ENCODE measurements around the gene DAZAP1. TPM values are rescaled to one million over a fixed set of nuclear protein-coding genes. Genes with fewer than 3 reads are reported as not detected.
A peak's percentile ranks its signal among the peaks of the same experiment; 100 is the strongest.
"Not testable (repeated sequence)": the region's sequence is repeated elsewhere in the genome, so short reads cannot be mapped to it uniquely, and the experiment has no call there.

DAZAP1 gene
- total RNA-seq, 1 experiment from 2014 or later, result 246 TPM

DNA sequence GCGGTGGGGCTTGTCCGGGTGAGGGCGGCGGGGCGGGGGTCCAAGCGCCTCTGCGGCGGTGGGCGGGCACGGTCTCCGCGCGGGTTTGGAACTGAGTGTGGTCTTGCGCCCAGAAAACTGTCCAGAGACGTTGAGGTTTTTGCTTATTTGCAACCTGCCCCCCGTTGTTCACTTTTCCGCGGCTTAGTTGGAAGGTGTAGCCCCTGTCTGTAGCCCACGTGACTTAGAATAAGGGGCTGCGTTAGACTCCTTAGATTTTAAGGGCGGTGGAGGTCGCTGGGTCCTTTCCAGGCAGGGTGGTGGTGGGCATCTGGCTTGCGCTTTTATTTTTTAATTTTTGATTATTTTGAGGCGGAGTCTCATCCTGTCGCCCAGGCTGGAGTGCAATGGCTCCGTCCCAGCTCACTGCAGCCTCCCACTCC lies 31.6 kb downstream of the DAZAP1 start:
- TF ChIP-seq, protein P1, sequence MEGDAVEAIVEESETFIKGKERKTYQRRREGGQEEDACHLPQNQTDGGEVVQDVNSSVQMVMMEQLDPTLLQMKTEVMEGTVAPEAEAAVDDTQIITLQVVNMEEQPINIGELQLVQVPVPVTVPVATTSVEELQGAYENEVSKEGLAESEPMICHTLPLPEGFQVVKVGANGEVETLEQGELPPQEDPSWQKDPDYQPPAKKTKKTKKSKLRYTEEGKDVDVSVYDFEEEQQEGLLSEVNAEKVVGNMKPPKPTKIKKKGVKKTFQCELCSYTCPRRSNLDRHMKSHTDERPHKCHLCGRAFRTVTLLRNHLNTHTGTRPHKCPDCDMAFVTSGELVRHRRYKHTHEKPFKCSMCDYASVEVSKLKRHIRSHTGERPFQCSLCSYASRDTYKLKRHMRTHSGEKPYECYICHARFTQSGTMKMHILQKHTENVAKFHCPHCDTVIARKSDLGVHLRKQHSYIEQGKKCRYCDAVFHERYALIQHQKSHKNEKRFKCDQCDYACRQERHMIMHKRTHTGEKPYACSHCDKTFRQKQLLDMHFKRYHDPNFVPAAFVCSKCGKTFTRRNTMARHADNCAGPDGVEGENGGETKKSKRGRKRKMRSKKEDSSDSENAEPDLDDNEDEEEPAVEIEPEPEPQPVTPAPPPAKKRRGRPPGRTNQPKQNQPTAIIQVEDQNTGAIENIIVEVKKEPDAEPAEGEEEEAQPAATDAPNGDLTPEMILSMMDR (IDR thresholded peaks at IDR 0.05; ENCODE audit: unreplicated experiment), result no peak
- peak overlapping the region; percentile 98 for H3K4me3 Mint-ChIP-seq (ENCODE audit: unreplicated experiment)
- DNase-seq (ENCODE audit: unreplicated experiment), result no peak
- no peaks in the 10 kb centered on the region for H3K27me3 Mint-ChIP-seq (ENCODE audit: insufficient read depth, unreplicated experiment)
- CTCF ChIA-PET, result interaction anchor here (1.3 kb wide), 1 partner anchor 8 kb away, joined by 3 read pairs; no protein-coding TSS in a partner anchor
- peaks cover 6% of the 10 kb centered on the region for H3K4me1 Mint-ChIP-seq (ENCODE audit: insufficient read depth, unreplicated experiment)
- no TSS peak for BruUV-seq (replicated peaks)
- intact Hi-C loops (cut with micrococcal nuclease), result loop anchor here (1.0 to 2.0 kb wide), 2 partner anchors 74 to 160 kb away; partner anchors contain the start of gene ADAMTSL5
- peak overlapping the region; percentile 100 for H3K27ac Mint-ChIP-seq (ENCODE audit: low read depth, unreplicated experiment)
- POLR2A ChIA-PET, result interaction anchor here (0.9 to 1.7 kb wide), 5 partner anchors 15 to 55 kb away, joined by 3 to 4 read pairs (median 3); no protein-coding TSS in a partner anchor
- no peaks in the 10 kb centered on the region for H3K9me3 Mint-ChIP-seq (ENCODE audit: unreplicated experiment)
- H3K36me3 Mint-ChIP-seq (ENCODE audit: insufficient read depth, unreplicated experiment), result peaks cover 79% of the 10 kb centered on the region

DNA sequence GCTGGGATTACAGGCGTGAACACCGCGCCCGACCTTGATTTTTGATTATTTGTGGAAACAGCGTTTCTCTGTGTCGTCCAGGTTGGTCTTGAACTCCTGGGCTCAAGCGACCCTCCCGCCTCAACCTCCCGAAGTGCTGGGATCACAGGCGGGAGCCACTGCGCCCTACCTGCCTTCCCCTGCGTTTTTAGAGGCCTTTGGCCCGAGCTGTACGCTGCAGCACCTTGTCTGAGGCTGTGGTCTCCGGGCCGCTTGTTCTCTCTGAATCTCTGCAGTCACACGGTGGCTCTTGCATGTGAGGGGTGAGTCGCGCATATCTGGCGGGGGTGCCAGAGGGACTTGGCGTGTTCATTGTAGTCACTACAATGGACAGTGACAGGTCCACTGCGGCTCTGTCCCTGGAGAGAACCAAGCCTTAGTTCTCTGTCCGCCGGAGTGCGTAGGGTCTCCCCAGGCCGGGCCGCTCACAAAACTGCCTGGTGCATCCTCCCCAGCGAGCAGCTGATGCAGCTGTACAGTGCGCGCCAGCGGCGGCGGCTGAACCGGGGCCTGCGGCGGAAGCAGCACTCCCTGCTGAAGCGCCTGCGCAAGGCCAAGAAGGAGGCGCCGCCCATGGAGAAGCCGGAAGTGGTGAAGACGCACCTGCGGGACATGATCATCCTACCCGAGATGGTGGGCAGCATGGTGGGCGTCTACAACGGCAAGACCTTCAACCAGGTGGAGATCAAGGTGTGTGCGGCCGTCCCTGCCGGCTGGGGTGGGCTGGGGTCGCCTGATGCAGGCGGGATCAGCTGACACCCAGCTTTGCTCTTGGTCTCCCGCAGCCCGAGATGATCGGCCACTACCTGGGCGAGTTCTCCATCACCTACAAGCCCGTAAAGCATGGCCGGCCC lies 32.4 kb downstream of the DAZAP1 start:
- CTCF ChIA-PET, result interaction anchor here (0.6 to 1.3 kb wide), 3 partner anchors 7 to 16 kb away, joined by 3 read pairs; no protein-coding TSS in a partner anchor
- H3K4me1 Mint-ChIP-seq (ENCODE audit: insufficient read depth, unreplicated experiment); BruUV-seq (replicated peaks); H3K9me3 Mint-ChIP-seq (ENCODE audit: unreplicated experiment); DNase-seq (ENCODE audit: unreplicated experiment); H3K27me3 Mint-ChIP-seq (ENCODE audit: insufficient read depth, unreplicated experiment): not testable (repeated sequence)
- POLR2A ChIA-PET, result interaction anchor here (0.7 to 1.7 kb wide), 9 partner anchors 14 to 418 kb away, joined by 3 to 5 read pairs (median 3); partner anchors contain the start of genes CIRBP and FAM174C
- Mint-ChIP-seq H3K4me3 (ENCODE audit: unreplicated experiment) (peak overlapping the region; percentile 98), H3K36me3 (ENCODE audit: insufficient read depth, unreplicated experiment) (peaks cover 80% of the 10 kb centered on the region), H3K27ac (ENCODE audit: low read depth, unreplicated experiment) (peak overlapping the region; percentile 100)
- intact Hi-C loops (cut with micrococcal nuclease), result loop anchor here (2.0 kb wide), 1 partner anchor 161 kb away; no protein-coding TSS in a partner anchor

DNA sequence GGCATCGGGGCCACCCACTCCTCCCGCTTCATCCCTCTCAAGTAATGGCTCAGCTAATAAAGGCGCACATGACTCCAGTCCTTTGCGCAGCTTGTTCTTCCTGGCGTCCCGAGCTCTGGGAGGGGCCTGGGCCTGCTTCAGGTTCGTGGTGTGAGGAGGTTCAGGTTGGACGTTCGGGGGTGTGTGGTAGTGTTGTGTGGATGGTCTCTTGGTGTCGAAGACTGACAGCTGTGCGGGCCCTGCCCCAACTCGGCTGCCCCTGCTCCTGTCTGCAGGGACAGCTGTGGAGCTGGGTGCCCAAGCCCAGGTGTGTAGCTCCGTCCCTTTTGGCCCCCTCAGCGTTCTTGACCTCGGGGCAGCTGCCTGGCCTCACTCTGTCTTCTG lies 33.0 kb downstream of the DAZAP1 start:
- TF ChIP-seq, protein P1 (IDR thresholded peaks at IDR 0.05; ENCODE audit: unreplicated experiment), result no peak
- Mint-ChIP-seq H3K27me3 (ENCODE audit: insufficient read depth, unreplicated experiment) (no peaks in the 10 kb centered on the region), H3K9me3 (ENCODE audit: unreplicated experiment) (no peaks in the 10 kb centered on the region), H3K27ac (ENCODE audit: low read depth, unreplicated experiment) (peak overlapping the region; percentile 100), H3K4me3 (ENCODE audit: unreplicated experiment) (peak overlapping the region; percentile 98), H3K36me3 (ENCODE audit: insufficient read depth, unreplicated experiment) (peaks cover 76% of the 10 kb centered on the region), H3K4me1 (ENCODE audit: insufficient read depth, unreplicated experiment) (peaks cover 6% of the 10 kb centered on the region)
- CTCF ChIA-PET, result interaction anchor here (0.6 to 0.7 kb wide), 2 partner anchors 8 to 66 kb away, joined by 3 read pairs; no protein-coding TSS in a partner anchor
- DNase-seq (ENCODE audit: unreplicated experiment), result no peak
- BruUV-seq (replicated peaks), result no TSS peak
- POLR2A ChIA-PET, result interaction anchor here (1.1 to 1.5 kb wide), 4 partner anchors 26 to 171 kb away, joined by 3 to 5 read pairs (median 4); partner anchors contain the start of genes CIRBP and FAM174C
- intact Hi-C loops (cut with micrococcal nuclease), result no loop called here

DNA sequence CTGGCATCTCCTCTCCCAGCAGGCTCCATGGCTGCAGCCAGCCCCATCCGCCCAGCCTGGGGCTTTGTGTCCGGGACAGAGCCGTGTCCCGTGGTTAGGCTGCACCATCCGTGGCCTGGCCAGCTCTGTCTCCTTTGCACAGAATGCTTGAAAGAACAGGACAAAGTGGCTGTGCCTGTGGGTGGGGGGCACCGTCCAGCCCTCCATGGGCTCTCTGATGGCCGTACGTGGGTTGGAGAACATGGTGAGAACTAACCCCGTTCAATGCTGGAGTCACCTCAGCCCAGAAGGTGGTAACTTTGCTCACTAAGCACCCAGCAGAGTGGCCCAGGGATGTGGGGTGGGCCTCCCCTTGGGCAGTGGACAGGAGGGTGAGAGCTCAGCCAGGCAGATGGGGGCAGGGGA lies 33.6 kb downstream of the DAZAP1 start:
- Mint-ChIP-seq H3K4me3 (ENCODE audit: unreplicated experiment) (peak overlapping the region; percentile 98), H3K27me3 (ENCODE audit: insufficient read depth, unreplicated experiment) (no peaks in the 10 kb centered on the region), H3K4me1 (ENCODE audit: insufficient read depth, unreplicated experiment) (peaks cover 6% of the 10 kb centered on the region), H3K27ac (ENCODE audit: low read depth, unreplicated experiment) (peak overlapping the region; percentile 100), H3K9me3 (ENCODE audit: unreplicated experiment) (no peaks in the 10 kb centered on the region), H3K36me3 (ENCODE audit: insufficient read depth, unreplicated experiment) (peaks cover 70% of the 10 kb centered on the region)
- BruUV-seq (replicated peaks), result no TSS peak
- intact Hi-C loops (cut with micrococcal nuclease), result no loop called here
- TF ChIP-seq, protein P1 (IDR thresholded peaks at IDR 0.05; ENCODE audit: unreplicated experiment), result no peak
- POLR2A ChIA-PET, result interaction anchor here (0.6 to 1.5 kb wide), 4 partner anchors 67 to 172 kb away, joined by 3 to 5 read pairs (median 3); partner anchors contain the start of genes CIRBP and FAM174C
- CTCF ChIA-PET, result interaction anchor here (0.6 kb wide), 1 partner anchor 66 kb away, joined by 3 read pairs; no protein-coding TSS in a partner anchor
- DNase-seq (ENCODE audit: unreplicated experiment), result no peak
